ENCODE results near the gene PLS1. TPM values are rescaled to one million over a fixed set of nuclear protein-coding genes. Genes with fewer than 3 reads are reported as not detected.

PLS1 gene
- total RNA-seq, 1 donor from 2014 or later = 3.9 TPM

GRCh38 chr3:142646020-142646785 lies 50.0 kb downstream of the PLS1 start:
- H3K9me3 ChIP-seq = no peaks in the 10 kb centered on the region
- no peak for DNase-seq (ENCODE audit: extremely low spot score in 2 of 2)
- TF ChIP-seq POLR2A (IDR thresholded peaks at IDR 0.05) = no peak

GRCh38 chr3:142647856-142648255 lies 51.7 kb downstream of the PLS1 start:
- H3K27me3 ChIP-seq = no peaks in the 10 kb centered on the region
- intact Hi-C loops (cut with DNase I) = no loop called here
- no peaks in the 10 kb centered on the region for H3K36me3 ChIP-seq
- no peak overlapping the region for H3K4me3 ChIP-seq
- H3K27ac ChIP-seq = no peak overlapping the region
- no peak for TF ChIP-seq POLR2A (IDR thresholded peaks at IDR 0.05)
- no peak for TF ChIP-seq POLR2AphosphoS5 (IDR thresholded peaks at IDR 0.05; ENCODE audit: insufficient read depth in 1 of 2, low read depth in 1 of 2)
- no peak for DNase-seq (ENCODE audit: extremely low spot score in 2 of 2)
- H3K4me1 ChIP-seq = no peaks in the 10 kb centered on the region
- no peaks in the 10 kb centered on the region for H3K9me3 ChIP-seq

More at GRCh38 chr3:142646020-142646785, 50.0 kb downstream of the PLS1 start:
- H3K27me3 ChIP-seq = no peaks in the 10 kb centered on the region
- no peak overlapping the region for H3K4me3 ChIP-seq
- intact Hi-C loops (cut with DNase I) = no loop called here
- no peak overlapping the region for H3K27ac ChIP-seq
- H3K4me1 ChIP-seq = no peaks in the 10 kb centered on the region
- H3K36me3 ChIP-seq = no peaks in the 10 kb centered on the region

- H3K27ac ChIP-seq = no peak overlapping the region
- intact Hi-C loops (cut with DNase I) = no loop called here
These were observed 52.8 kb downstream of the PLS1 start for GRCh38 chr3:142648950-142649349.

GRCh38 chr3:142650001-142650693 lies 54.0 kb downstream of the PLS1 start:
- intact Hi-C loops (cut with DNase I) = no loop called here
- Histone ChIP-seq H3K27ac (no peak overlapping the region), H3K4me1 (no peaks in the 10 kb centered on the region), H3K9me3 (no peaks in the 10 kb centered on the region), H3K4me3 (no peak overlapping the region), H3K36me3 (no peaks in the 10 kb centered on the region), H3K27me3 (no peaks in the 10 kb centered on the region)
- TF ChIP-seq POLR2A (IDR thresholded peaks at IDR 0.05) (no peak), POLR2AphosphoS5 (IDR thresholded peaks at IDR 0.05; ENCODE audit: insufficient read depth in 1 of 2, low read depth in 1 of 2) (no peak), CTCF (IDR thresholded peaks at IDR 0.05) (no peak)
- DNase-seq (ENCODE audit: extremely low spot score in 2 of 2) = no peak

More at GRCh38 chr3:142648950-142649349, 52.8 kb downstream of the PLS1 start:
- H3K36me3 ChIP-seq = no peaks in the 10 kb centered on the region
- no peak for TF ChIP-seq POLR2A (IDR thresholded peaks at IDR 0.05)
- no peak for TF ChIP-seq CTCF (IDR thresholded peaks at IDR 0.05)
- TF ChIP-seq POLR2AphosphoS5 (IDR thresholded peaks at IDR 0.05; ENCODE audit: insufficient read depth in 1 of 2, low read depth in 1 of 2) = no peak
- H3K9me3 ChIP-seq = no peaks in the 10 kb centered on the region
- no peaks in the 10 kb centered on the region for H3K27me3 ChIP-seq
- no peak for DNase-seq (ENCODE audit: extremely low spot score in 2 of 2)
- no peak overlapping the region for H3K4me3 ChIP-seq
- H3K4me1 ChIP-seq = no peaks in the 10 kb centered on the region

GRCh38 chr3:142651711-142652110 lies 55.5 kb downstream of the PLS1 start:
- Histone ChIP-seq H3K4me3 (no peak overlapping the region), H3K27ac (no peak overlapping the region), H3K4me1 (no peaks in the 10 kb centered on the region), H3K27me3 (no peaks in the 10 kb centered on the region), H3K9me3 (no peaks in the 10 kb centered on the region), H3K36me3 (no peaks in the 10 kb centered on the region)
- no peak for TF ChIP-seq POLR2A (IDR thresholded peaks at IDR 0.05)
- TF ChIP-seq CTCF (IDR thresholded peaks at IDR 0.05) = no peak
- no peak for TF ChIP-seq POLR2AphosphoS5 (IDR thresholded peaks at IDR 0.05; ENCODE audit: insufficient read depth in 1 of 2, low read depth in 1 of 2)
- no peak for DNase-seq (ENCODE audit: extremely low spot score in 2 of 2)
- intact Hi-C loops (cut with DNase I) = no loop called here

- intact Hi-C loops (cut with DNase I) = no loop called here
- TF ChIP-seq POLR2AphosphoS5 (IDR thresholded peaks at IDR 0.05; ENCODE audit: insufficient read depth in 1 of 2, low read depth in 1 of 2) = no peak
- TF ChIP-seq POLR2A (IDR thresholded peaks at IDR 0.05) = no peak
- TF ChIP-seq CTCF (IDR thresholded peaks at IDR 0.05) = no peak
- no peak for DNase-seq (ENCODE audit: extremely low spot score in 2 of 2)
- Histone ChIP-seq H3K4me3 (no peak overlapping the region), H3K27ac (no peak overlapping the region), H3K27me3 (no peaks in the 10 kb centered on the region), H3K9me3 (no peaks in the 10 kb centered on the region), H3K4me1 (no peaks in the 10 kb centered on the region), H3K36me3 (no peaks in the 10 kb centered on the region)
These were observed 56.7 kb downstream of the PLS1 start for GRCh38 chr3:142652826-142653292.

All from vagina (tissue), 2 donors.